ENCODE data around the gene ATP13A5.

ATP13A5 gene

GRCh38 chr3:193378706-193379105 is at the start of gene ATP13A5:
Gene ATP13A5 (minus strand): TSS chr3:193378753. CDS start chr3:193378725, 28 bp downstream.
- no peak for DNase-seq (ENCODE audit: low read depth in 2 of 2)

- DNase-seq (ENCODE audit: low read depth in 2 of 2) = no peak
These were observed 40.2 kb upstream of the ATP13A5 start for GRCh38 chr3:193418576-193419373.

GRCh38 chr3:193416629-193417028 is 38.1 kb upstream of the ATP13A5 start:
- no peak for DNase-seq (ENCODE audit: low read depth in 2 of 2)

- no peak for DNase-seq (ENCODE audit: low read depth in 2 of 2)
These were observed 29.1 kb upstream of the ATP13A5 start for GRCh38 chr3:193407688-193408087.

- no peak for DNase-seq (ENCODE audit: low read depth in 2 of 2)
These were observed 28.6 kb upstream of the ATP13A5 start for GRCh38 chr3:193407112-193407511.

- DNase-seq (ENCODE audit: low read depth in 2 of 2) = no peak
These were observed 24.8 kb upstream of the ATP13A5 start for GRCh38 chr3:193403307-193403706.

GRCh38 chr3:193400304-193400703 is 21.8 kb upstream of the ATP13A5 start:
- DNase-seq (ENCODE audit: low read depth in 2 of 2) = no peak

GRCh38 chr3:193396451-193397244 is 18.1 kb upstream of the ATP13A5 start:
- DNase-seq (ENCODE audit: low read depth in 2 of 2) = no peak

GRCh38 chr3:193391902-193392301 is 13.3 kb upstream of the ATP13A5 start:
- no peak for DNase-seq (ENCODE audit: low read depth in 2 of 2)

- DNase-seq (ENCODE audit: low read depth in 2 of 2) = no peak
These were observed 10.8 kb upstream of the ATP13A5 start for GRCh38 chr3:193389335-193389734.

GRCh38 chr3:193388361-193388760 is 9.8 kb upstream of the ATP13A5 start:
- DNase-seq (ENCODE audit: low read depth in 2 of 2) = no peak

- DNase-seq (ENCODE audit: low read depth in 2 of 2) = no peak
These were observed 9.0 kb upstream of the ATP13A5 start for GRCh38 chr3:193387596-193387995.

- no peak for DNase-seq (ENCODE audit: low read depth in 2 of 2)
These were observed 962 bp downstream of the ATP13A5 start for GRCh38 chr3:193377591-193377990.

- DNase-seq (ENCODE audit: low read depth in 2 of 2) = no peak
These were observed 2.9 kb downstream of the ATP13A5 start for GRCh38 chr3:193375614-193376013.

- no peak for DNase-seq (ENCODE audit: low read depth in 2 of 2)
These were observed 5.8 kb downstream of the ATP13A5 start for GRCh38 chr3:193372783-193373182.

- no peak for DNase-seq (ENCODE audit: low read depth in 2 of 2)
These were observed 10.7 kb downstream of the ATP13A5 start for GRCh38 chr3:193367868-193368267.

GRCh38 chr3:193357291-193357690 is 21.3 kb downstream of the ATP13A5 start:
- no peak for DNase-seq (ENCODE audit: low read depth in 2 of 2)

- DNase-seq (ENCODE audit: low read depth in 2 of 2) = no peak
These were observed 24.1 kb downstream of the ATP13A5 start for GRCh38 chr3:193354423-193354822.

GRCh38 chr3:193350744-193351143 is 27.8 kb downstream of the ATP13A5 start:
- DNase-seq (ENCODE audit: low read depth in 2 of 2) = no peak

- DNase-seq (ENCODE audit: low read depth in 2 of 2) = no peak
These were observed 29.9 kb downstream of the ATP13A5 start for GRCh38 chr3:193348686-193349085.

GRCh38 chr3:193347521-193348501 is 30.7 kb downstream of the ATP13A5 start:
- DNase-seq (ENCODE audit: low read depth in 2 of 2) = no peak

GRCh38 chr3:193346259-193346658 is 32.3 kb downstream of the ATP13A5 start:
- DNase-seq (ENCODE audit: low read depth in 2 of 2) = no peak
